Aorta (tissue), 5 donors: ENCODE data around the gene KIRREL2. TPM values are rescaled to one million over a fixed set of nuclear protein-coding genes. Genes with fewer than 3 reads are reported as not detected.

Experiments used
- ATAC-seq: fragments of 200-7000 bp; cut with Tn5 transposase; one replicate; pipeline ENCODE4 v1.9.1; 2022; ENCODE audit warnings: moderate library complexity; ENCODE audit not compliant: low FRiP score
- DNase-seq, 2 donors: peaks; one replicate each; pipeline ENCODE4 v3.0.0-alpha.2; 2020
- H3K27ac ChIP-seq, 2 donors: one replicate each; pipeline ENCODE4 v1.5.1; 2013; ENCODE audit warnings: low read length in 2 of 2, mild to moderate bottlenecking in 2 of 2, moderate library complexity in 2 of 2, control low read depth in 1 of 2, inconsistent platforms in 1 of 2, low read depth in 1 of 2
- H3K27me3 ChIP-seq, 2 donors: one replicate each; pipeline ENCODE4 v1.6.1; 2013; ENCODE audit warnings: control low read depth in 1 of 2, low read length in 1 of 2, mild to moderate bottlenecking in 1 of 2, moderate library complexity in 1 of 2; ENCODE audit not compliant: insufficient read depth in 2 of 2, control insufficient read depth in 1 of 2
- H3K36me3 ChIP-seq, 2 donors: one replicate each; pipeline ENCODE4 v1.6.1; 2013; ENCODE audit warnings: control low read depth in 1 of 2, low read length in 1 of 2, mild to moderate bottlenecking in 1 of 2; ENCODE audit not compliant: insufficient read depth in 2 of 2, control insufficient read depth in 1 of 2
- H3K4me1 ChIP-seq, 2 donors: one replicate each; pipeline ENCODE4 v1.6.1; 2013; ENCODE audit warnings: low read length in 2 of 2, control low read depth in 1 of 2, mild to moderate bottlenecking in 1 of 2, moderate library complexity in 1 of 2; ENCODE audit not compliant: insufficient read depth in 2 of 2, control insufficient read depth in 1 of 2
- H3K4me3 ChIP-seq, 2 donors: one replicate each; pipeline ENCODE4 v1.5.1; 2013; ENCODE audit warnings: low read length in 2 of 2, control low read depth in 1 of 2, mild to moderate bottlenecking in 1 of 2
- H3K9me3 ChIP-seq: one replicate; pipeline ENCODE4 v1.6.1; 2013; ENCODE audit warnings: mild to moderate bottlenecking, low read length; ENCODE audit not compliant: control insufficient read depth
- WGBS, 2 donors: extraction: QIAGEN DNeasy Blood & Tissue Kit; methylation state at CpG; one replicate each; pipeline ENCODE4 v1.1.7; 2013; 5-methylcytosine and 5-hydroxymethylcytosine counted together
- intact Hi-C, 2 donors: fragments of 100-400 bp; cut with DNase I; formaldehyde crosslinking; loops; one replicate each; pipeline versions ENCODE4 v1.14.2 to v1.15.0; 2022
- polyA plus RNA-seq, 2 donors: library from polyadenylated mRNA; stranded (reverse); fragments of 200-250 nt; gene quantifications; one replicate each; pipeline ENCODE4 v1.2.3, GENCODE V29; 2013
- total RNA-seq, 2 donors: library from RNA; stranded (reverse); fragmentation: NEBNext Ultra II Directional; extraction: Animal tissue kit (Norgen Biotek cat#: 25700); gene quantifications; one replicate each; pipeline ENCODE4 v1.2.1, GENCODE V29; 2021
- donor health status: healthy with polysubstance abuse.
- donor health status: Bipolar disorder and iron deficiency.
- donor health status: DM: no; HTN: no; CAD: no.
- donor health status: DM: no; HTN: no; CAD: no.
- donor health status: DM: yes; HTN: yes; CAD: no.

The KIRREL2 gene
- total and polyA plus RNA-seq, 4 donors = 0.08 to 0.50 TPM; not detected in 2

- intact Hi-C loops = no loop called here
- ATAC-seq (no peak), DNase-seq (no peak)
- WGBS, 2 donors = 45 to 51% methylated on average over 5 of the region's 5 CpGs
- Histone ChIP-seq H3K27me3 (no peaks in the 10 kb centered on the region), H3K4me3 (no peak overlapping the region), H3K36me3 (no peaks in the 10 kb centered on the region), H3K27ac (no peak overlapping the region), H3K4me1 (no peaks in the 10 kb centered on the region), H3K9me3 (no peaks in the 10 kb centered on the region)
These were observed 55.1 kb downstream of the KIRREL2 start for GRCh38 chr19:35911790-35912189.

DNA sequence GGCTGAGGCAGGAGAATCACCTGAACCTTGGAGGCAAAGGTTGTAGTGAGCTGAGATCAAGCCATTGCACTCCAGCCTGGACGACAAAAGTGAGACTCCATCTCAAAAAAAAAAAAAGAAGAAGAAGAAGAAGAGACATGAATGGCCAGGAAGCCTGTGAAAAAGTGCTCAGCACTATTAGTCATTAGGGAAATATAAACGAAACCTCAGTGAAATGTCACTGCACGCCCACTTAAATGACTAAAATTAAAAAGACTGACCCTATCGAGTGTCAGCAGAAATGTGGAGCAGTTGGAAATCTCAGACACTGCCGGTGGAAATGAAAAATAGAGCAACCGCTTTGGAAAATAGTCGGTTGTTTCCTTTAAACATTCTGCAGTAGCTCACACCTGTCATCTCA is 56.9 kb downstream of the KIRREL2 start:
- no peak for ATAC-seq
- WGBS, 2 donors = 33 to 34% methylated on average over 7 of the region's 7 CpGs
- no peaks in the 10 kb centered on the region for H3K4me1 ChIP-seq
- H3K27ac ChIP-seq = no peak overlapping the region
- intact Hi-C loops = no loop called here
- no peaks in the 10 kb centered on the region for H3K27me3 ChIP-seq
- no peak overlapping the region for H3K4me3 ChIP-seq
- no peaks in the 10 kb centered on the region for H3K9me3 ChIP-seq
- DNase-seq = no peak
- H3K36me3 ChIP-seq = no peaks in the 10 kb centered on the region

- Histone ChIP-seq H3K36me3 (no peaks in the 10 kb centered on the region), H3K4me1 (no peaks in the 10 kb centered on the region), H3K9me3 (no peaks in the 10 kb centered on the region), H3K4me3 (no peak overlapping the region), H3K27ac (no peak overlapping the region), H3K27me3 (no peaks in the 10 kb centered on the region)
- intact Hi-C loops = no loop called here
- DNase-seq (no peak), ATAC-seq (no peak)
- WGBS, 2 donors = 64 to 65% methylated on average over 3 of the region's 3 CpGs
These were observed 58.7 kb downstream of the KIRREL2 start for GRCh38 chr19:35915443-35915842.

Other genes with a start within 250 kb of the KIRREL2 start
- gene HAUS5, start 244.2 kb upstream of the KIRREL2 start, total RNA-seq = 10 to 100 TPM in 1 of 2 donors, 1 to 10 TPM in 1; 5.3 to 10.5 TPM
- gene HAUS5, start 244.2 kb upstream of the KIRREL2 start, polyA plus RNA-seq = 10 to 100 TPM in 1 of 2 donors, 1 to 10 TPM in 1; 2.9 to 17.5 TPM
- gene RBM42, start 227.9 kb upstream of the KIRREL2 start, total RNA-seq = 10 to 100 TPM; 53.7 to 62.0 TPM
- gene RBM42, start 227.9 kb upstream of the KIRREL2 start, polyA plus RNA-seq = 10 to 100 TPM; 41.8 to 66.8 TPM
- 1 to 10 TPM in 1 of 2 donors, under 1 TPM in 1; 0.62 to 1.2 TPM for gene ETV2, start 215.2 kb upstream of the KIRREL2 start, total RNA-seq
- 1 to 10 TPM in 1 of 2 donors, under 1 TPM in 1; 0.46 to 1.9 TPM for gene ETV2, start 215.2 kb upstream of the KIRREL2 start, polyA plus RNA-seq
- 100 to 1,000 TPM; 196 to 216 TPM for gene COX6B1, start 208.6 kb upstream of the KIRREL2 start, total RNA-seq
- gene COX6B1, start 208.6 kb upstream of the KIRREL2 start, polyA plus RNA-seq = 100 to 1,000 TPM; 502 to 730 TPM
- gene UPK1A, start 190.4 kb upstream of the KIRREL2 start, total RNA-seq = not detected
- 1 to 10 TPM in 1 of 2 donors, under 1 TPM in 1; 0.54 to 1.5 TPM for gene UPK1A, start 190.4 kb upstream of the KIRREL2 start, polyA plus RNA-seq
- gene ZBTB32, start 152.4 kb upstream of the KIRREL2 start, total RNA-seq = under 1 TPM in 1 of 2 donors, not detected in 1; 0.19 TPM
- gene ZBTB32, start 152.4 kb upstream of the KIRREL2 start, polyA plus RNA-seq = not detected
- 10 to 100 TPM; 33.6 to 37.9 TPM for gene KMT2B, start 138.9 kb upstream of the KIRREL2 start, total RNA-seq
- 10 to 100 TPM in 1 of 2 donors, 1 to 10 TPM in 1; 6.4 to 43.3 TPM for gene KMT2B, start 138.9 kb upstream of the KIRREL2 start, polyA plus RNA-seq
- 10 to 100 TPM in 1 of 2 donors, 1 to 10 TPM in 1; 8.1 to 14.9 TPM for gene IGFLR1, start 114.5 kb upstream of the KIRREL2 start, total RNA-seq
- 10 to 100 TPM in 1 of 2 donors, 1 to 10 TPM in 1; 5.1 to 10.9 TPM for gene IGFLR1, start 114.5 kb upstream of the KIRREL2 start, polyA plus RNA-seq
- gene U2AF1L4, start 111.5 kb upstream of the KIRREL2 start, total RNA-seq = 10 to 100 TPM; 14.8 to 22.0 TPM
- 10 to 100 TPM; 24.7 to 70.4 TPM for gene U2AF1L4, start 111.5 kb upstream of the KIRREL2 start, polyA plus RNA-seq
- 10 to 100 TPM; 32.9 to 37.0 TPM for gene PSENEN, start 111.3 kb upstream of the KIRREL2 start, total RNA-seq
- gene PSENEN, start 111.3 kb upstream of the KIRREL2 start, polyA plus RNA-seq = 10 to 100 TPM; 32.4 to 59.2 TPM
- gene LIN37, start 108.3 kb upstream of the KIRREL2 start, total RNA-seq = 10 to 100 TPM; 10.6 to 13.3 TPM
- 10 to 100 TPM; 13.1 to 91.2 TPM for gene LIN37, start 108.3 kb upstream of the KIRREL2 start, polyA plus RNA-seq
- gene HSPB6, start 99.9 kb upstream of the KIRREL2 start, total RNA-seq = 100 to 1,000 TPM; 148 to 152 TPM
- gene HSPB6, start 99.9 kb upstream of the KIRREL2 start, polyA plus RNA-seq = 100 to 1,000 TPM in 1 of 2 donors, 10 to 100 TPM in 1; 73.9 to 131 TPM
- 10 to 100 TPM; 18.7 to 19.6 TPM for gene PROSER3, start 98.7 kb upstream of the KIRREL2 start, total RNA-seq
- gene PROSER3, start 98.7 kb upstream of the KIRREL2 start, polyA plus RNA-seq = 10 to 100 TPM in 1 of 2 donors, 1 to 10 TPM in 1; 4.1 to 18.7 TPM
- 10 to 100 TPM; 12.3 to 27.8 TPM for gene ARHGAP33, start 81.3 kb upstream of the KIRREL2 start, total RNA-seq
- 10 to 100 TPM in 1 of 2 donors, 1 to 10 TPM in 1; 1.9 to 22.1 TPM for gene ARHGAP33, start 81.3 kb upstream of the KIRREL2 start, polyA plus RNA-seq
- not detected for gene PRODH2, start 44.1 kb upstream of the KIRREL2 start, total RNA-seq
- not detected for gene PRODH2, start 44.1 kb upstream of the KIRREL2 start, polyA plus RNA-seq
- gene NPHS1, start 4.4 kb upstream of the KIRREL2 start, total RNA-seq = not detected
- gene NPHS1, start 4.4 kb upstream of the KIRREL2 start, polyA plus RNA-seq = not detected
- 10 to 100 TPM; 12.9 to 13.5 TPM for gene APLP1, start 11.7 kb downstream of the KIRREL2 start, total RNA-seq
- 10 to 100 TPM in 1 of 2 donors, 1 to 10 TPM in 1; 7.6 to 23.0 TPM for gene APLP1, start 11.7 kb downstream of the KIRREL2 start, polyA plus RNA-seq
- gene NFKBID, start 43.6 kb downstream of the KIRREL2 start, total RNA-seq = 10 to 100 TPM; 18.9 to 19.4 TPM
- gene NFKBID, start 43.6 kb downstream of the KIRREL2 start, polyA plus RNA-seq = 10 to 100 TPM in 1 of 2 donors, 1 to 10 TPM in 1; 2.9 to 10.4 TPM
- 10 to 100 TPM; 18.7 TPM for gene HCST, start 45.6 kb downstream of the KIRREL2 start, total RNA-seq
- gene HCST, start 45.6 kb downstream of the KIRREL2 start, polyA plus RNA-seq = 10 to 100 TPM in 1 of 2 donors, 1 to 10 TPM in 1; 7.3 to 20.9 TPM
- 100 to 1,000 TPM in 1 of 2 donors, 10 to 100 TPM in 1; 98.9 to 117 TPM for gene TYROBP, start 51.4 kb downstream of the KIRREL2 start, total RNA-seq
- gene TYROBP, start 51.4 kb downstream of the KIRREL2 start, polyA plus RNA-seq = 100 to 1,000 TPM in 1 of 2 donors, 10 to 100 TPM in 1; 48.8 to 327 TPM
- 10 to 100 TPM; 14.5 to 15.1 TPM for gene LRFN3, start 79.5 kb downstream of the KIRREL2 start, total RNA-seq
- gene LRFN3, start 79.5 kb downstream of the KIRREL2 start, polyA plus RNA-seq = 1 to 10 TPM; 2.0 to 6.1 TPM
- gene SDHAF1, start 138.3 kb downstream of the KIRREL2 start, total RNA-seq = 10 to 100 TPM; 11.6 to 16.6 TPM
- gene SDHAF1, start 138.3 kb downstream of the KIRREL2 start, polyA plus RNA-seq = 10 to 100 TPM; 11.1 to 26.1 TPM
- gene SYNE4, start 151.9 kb downstream of the KIRREL2 start, total RNA-seq = 1 to 10 TPM; 1.0 to 1.4 TPM
- 1 to 10 TPM in 1 of 2 donors, not detected in 1; 2.3 TPM for gene SYNE4, start 151.9 kb downstream of the KIRREL2 start, polyA plus RNA-seq
- gene ALKBH6, start 157.3 kb downstream of the KIRREL2 start, total RNA-seq = 10 to 100 TPM; 14.0 to 15.3 TPM
- 10 to 100 TPM; 10.3 to 25.6 TPM for gene ALKBH6, start 157.3 kb downstream of the KIRREL2 start, polyA plus RNA-seq
- 10 to 100 TPM; 35.1 to 37.1 TPM for gene CLIP3, start 176.0 kb downstream of the KIRREL2 start, total RNA-seq
- 10 to 100 TPM in 1 of 2 donors, 1 to 10 TPM in 1; 8.9 to 22.2 TPM for gene CLIP3, start 176.0 kb downstream of the KIRREL2 start, polyA plus RNA-seq
- 1 to 10 TPM; 1.8 to 4.1 TPM for gene THAP8, start 197.4 kb downstream of the KIRREL2 start, total RNA-seq
- 1 to 10 TPM; 2.9 to 3.6 TPM for gene THAP8, start 197.4 kb downstream of the KIRREL2 start, polyA plus RNA-seq
- gene WDR62, start 198.0 kb downstream of the KIRREL2 start, total RNA-seq = 1 to 10 TPM in 1 of 2 donors, under 1 TPM in 1; 0.45 to 1.3 TPM
- under 1 TPM; 0.25 to 0.26 TPM for gene WDR62, start 198.0 kb downstream of the KIRREL2 start, polyA plus RNA-seq